Measurements from ENCODE around the gene RHOV. TPM values are rescaled to one million over a fixed set of nuclear protein-coding genes. Genes with fewer than 3 reads are reported as not detected.

Gene RHOV
- total RNA-seq, 6 experiments from 2014 or later: not detected

- TF ChIP-seq CTCF (IDR thresholded peaks at IDR 0.05) (peak; percentile 88 to 96 (median 92)), POLR2A (IDR thresholded peaks at IDR 0.05) (peak; percentile 61)
- intact Hi-C loops (cut with DNase I): loop anchor here (10.0 kb wide), 3 partner anchors 108 to 278 kb away; no protein-coding TSS in a partner anchor
- WGBS (ENCODE audit: insufficient coverage, low coverage, low lambda C conversion rate, missing lambda C conversion rate): 3% methylated on average over 5 of the region's 36 CpGs
- ATAC-seq: peak; percentile 71 to 87 (median 75)
- H3K36me3 ChIP-seq: peaks cover 0 to 11% (median 6%) of the 10 kb centered on the region in 4 donors
- no peaks in the 10 kb centered on the region for H3K9me3 ChIP-seq
- peaks cover 0 to 69% (median 28%) of the 10 kb centered on the region in 4 donors for H3K4me1 ChIP-seq
- peak; percentile 90 to 94 (median 94) for DNase-seq
- no peaks in the 10 kb centered on the region for H3K27me3 ChIP-seq
- H3K4me3 ChIP-seq: peak overlapping the region; percentile 31 to 38 (median 32)
- H3K27ac ChIP-seq: peak overlapping the region; percentile 71 to 98 (median 95)
Measured at GRCh38 chr15:40906091-40906990, 32.3 kb upstream of the RHOV start.

- TF ChIP-seq CTCF (IDR thresholded peaks at IDR 0.05): no peak
- TF ChIP-seq POLR2A (IDR thresholded peaks at IDR 0.05): no peak
- no peak overlapping the region for H3K4me3 ChIP-seq
- no peaks in the 10 kb centered on the region for H3K9me3 ChIP-seq
- WGBS (ENCODE audit: insufficient coverage, low coverage, low lambda C conversion rate, missing lambda C conversion rate): 32% methylated on average over 6 of the region's 7 CpGs
- DNase-seq: peak in 1 of 3 donors; percentile 72
- peaks cover 0 to 52% (median 20%) of the 10 kb centered on the region in 4 donors for H3K4me1 ChIP-seq
- H3K27ac ChIP-seq: peak overlapping the region in 1 of 3 donors; percentile 95
- H3K27me3 ChIP-seq: no peaks in the 10 kb centered on the region
- H3K36me3 ChIP-seq: peaks cover 0 to 20% (median 14%) of the 10 kb centered on the region in 4 donors
- ATAC-seq: no peak
- intact Hi-C loops (cut with DNase I): loop anchor here (10.0 kb wide), 3 partner anchors 110 to 280 kb away; no protein-coding TSS in a partner anchor
Measured at GRCh38 chr15:40904552-40905201, 30.6 kb upstream of the RHOV start.

- DNase-seq: peak in 1 of 3 donors; percentile 78
- Histone ChIP-seq H3K27ac (no peak overlapping the region), H3K36me3 (peaks cover 0 to 34% (median 19%) of the 10 kb centered on the region in 4 donors), H3K27me3 (no peaks in the 10 kb centered on the region), H3K4me1 (peaks cover 0 to 35% (median 10%) of the 10 kb centered on the region in 4 donors), H3K4me3 (no peak overlapping the region), H3K9me3 (no peaks in the 10 kb centered on the region)
- no peak for ATAC-seq
- 59% methylated on average over 7 of the region's 33 CpGs for WGBS (ENCODE audit: insufficient coverage, low coverage, low lambda C conversion rate, missing lambda C conversion rate)
- intact Hi-C loops (cut with DNase I): loop anchor here (10.0 kb wide), 3 partner anchors 112 to 282 kb away; no protein-coding TSS in a partner anchor
- TF ChIP-seq CTCF (IDR thresholded peaks at IDR 0.05): no peak
- TF ChIP-seq POLR2A (IDR thresholded peaks at IDR 0.05): no peak
Measured at GRCh38 chr15:40902605-40903561, 28.8 kb upstream of the RHOV start.

GRCh38 chr15:40901053-40901443 is 27.0 kb upstream of the RHOV start:
- intact Hi-C loops (cut with DNase I): loop anchor here (10.0 kb wide), 3 partner anchors 114 to 284 kb away; no protein-coding TSS in a partner anchor
- WGBS (ENCODE audit: insufficient coverage, low coverage, low lambda C conversion rate, missing lambda C conversion rate): 70% methylated on average over 4 of the region's 5 CpGs

More at GRCh38 chr15:40901053-40901443, 27.0 kb upstream of the RHOV start:
- no peaks in the 10 kb centered on the region for H3K27me3 ChIP-seq
- no peak overlapping the region for H3K27ac ChIP-seq
- no peak overlapping the region for H3K4me3 ChIP-seq
- peaks cover 0 to 17% (median 2%) of the 10 kb centered on the region in 4 donors for H3K4me1 ChIP-seq
- peaks cover 0 to 42% (median 19%) of the 10 kb centered on the region in 4 donors for H3K36me3 ChIP-seq
- ATAC-seq (no peak), DNase-seq (no peak)
- no peaks in the 10 kb centered on the region for H3K9me3 ChIP-seq
- TF ChIP-seq CTCF (IDR thresholded peaks at IDR 0.05) (no peak), POLR2A (IDR thresholded peaks at IDR 0.05) (no peak)
